GM21515 (cell line): ENCODE measurements around the gene ZEB2.
A peak's percentile ranks its signal among the peaks of the same experiment; 100 is the strongest.

ENCODE experiments used
- ATAC-seq: cut with Tn5 transposase; IDR thresholded peaks from one replicate; pipeline ENCODE4 v1.9.1; 2021; ENCODE audit not compliant: unreplicated experiment

Gene ZEB2

DNA sequence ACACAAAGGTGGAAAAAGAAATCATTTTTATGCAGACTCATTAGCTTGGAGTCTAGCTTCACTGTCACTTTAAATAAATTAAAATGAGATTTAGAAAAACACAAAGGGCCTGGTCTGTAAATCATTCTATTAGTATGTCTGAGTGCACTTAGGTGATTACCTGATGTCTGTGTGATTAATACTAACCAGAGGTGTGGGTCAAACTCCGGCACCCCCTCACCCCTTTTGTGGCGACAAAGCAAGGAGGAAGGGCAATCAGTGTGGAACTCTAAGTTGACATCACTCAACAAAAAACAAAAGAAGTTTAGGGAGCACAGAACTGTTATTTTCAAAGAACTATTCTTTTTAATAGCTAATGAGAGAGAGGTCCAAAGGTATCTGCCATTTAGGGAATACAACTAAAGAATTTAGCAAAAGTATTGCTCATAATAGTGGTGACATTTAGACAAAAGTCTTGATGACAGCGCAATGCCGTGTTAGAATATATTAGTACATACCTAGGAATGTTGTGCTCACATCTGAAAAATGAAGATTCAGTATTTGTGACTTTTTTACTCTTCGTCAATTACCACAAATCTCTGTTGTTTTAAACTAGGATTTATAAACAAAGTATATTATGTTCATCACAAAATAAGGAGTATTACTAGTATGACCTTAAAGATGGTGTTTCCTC, 66.3 kb downstream of the ZEB2 start:
- ATAC-seq: no peak

DNA sequence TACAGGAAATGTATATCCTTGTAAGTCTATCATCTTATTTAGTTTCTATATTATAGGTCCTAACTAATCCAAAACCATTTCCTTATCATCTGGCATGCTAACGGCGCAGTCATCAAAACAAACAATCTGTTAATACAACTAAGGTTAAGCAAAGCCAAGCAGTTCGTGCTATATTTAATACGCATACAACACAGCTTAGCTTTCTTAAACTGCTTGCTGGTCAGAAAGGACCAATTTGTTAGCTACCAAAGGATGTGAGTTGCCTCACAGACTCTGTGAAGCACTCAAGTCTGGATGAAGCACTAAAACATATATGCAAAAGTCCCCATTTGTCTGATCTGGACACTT, 67.0 kb downstream of the ZEB2 start:
- ATAC-seq: no peak

DNA sequence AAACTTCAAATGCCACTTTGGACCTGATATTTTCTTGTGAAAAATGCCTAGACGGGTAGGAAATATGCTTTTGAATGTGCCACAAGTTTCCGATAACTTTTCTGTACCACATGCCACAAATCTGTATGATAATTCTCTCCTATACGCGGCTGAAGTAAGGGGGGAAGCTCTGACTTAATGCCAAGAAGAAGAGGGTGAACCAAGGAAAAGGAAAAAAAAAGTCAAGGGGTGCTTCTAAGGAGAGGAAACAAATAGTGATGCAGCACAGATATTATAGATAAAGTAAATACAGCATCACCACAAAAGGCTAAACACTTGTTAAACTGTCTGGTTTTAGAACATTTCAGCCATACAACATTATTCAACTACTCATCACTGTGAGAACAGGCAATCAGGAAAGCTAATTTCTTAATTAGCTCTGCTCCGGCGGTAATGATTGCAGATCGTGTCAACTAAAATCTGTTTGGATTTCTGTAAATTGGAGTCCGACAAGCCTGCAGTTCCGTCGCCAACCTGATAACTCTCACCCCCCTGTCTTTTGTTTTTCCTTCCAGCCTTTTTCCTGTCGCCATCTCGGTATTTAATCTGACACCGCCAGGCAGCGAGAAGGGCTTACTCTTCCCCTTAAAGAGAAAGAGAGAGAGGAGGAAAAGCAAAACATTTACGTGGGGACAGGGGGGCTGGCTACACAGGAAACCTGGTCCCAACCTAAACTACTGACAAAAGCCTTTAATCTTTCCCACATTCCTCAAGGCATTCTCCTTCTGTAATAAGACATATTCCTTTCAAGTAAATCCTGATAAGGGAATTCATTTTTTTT, 67.5 kb downstream of the ZEB2 start:
- no peak for ATAC-seq

DNA sequence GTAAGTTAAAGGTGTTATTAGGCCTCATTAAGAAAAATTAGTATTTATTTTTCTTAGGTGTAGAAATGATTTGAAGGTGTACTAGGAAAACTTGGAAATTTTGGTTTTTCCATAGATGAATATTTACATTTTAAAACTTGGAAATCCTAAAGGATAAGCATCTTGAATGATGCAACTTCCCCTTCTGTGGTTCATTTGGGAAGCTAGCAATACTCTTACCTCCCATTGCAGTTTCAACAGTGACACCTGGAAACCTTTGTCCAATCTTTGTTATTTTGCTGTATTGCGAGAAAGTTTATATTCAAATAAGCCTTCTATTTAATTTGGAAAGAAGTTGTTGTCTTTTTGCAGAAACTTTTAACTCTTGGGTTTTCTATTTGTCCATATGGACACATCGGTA, 68.5 kb downstream of the ZEB2 start:
- no peak for ATAC-seq

DNA sequence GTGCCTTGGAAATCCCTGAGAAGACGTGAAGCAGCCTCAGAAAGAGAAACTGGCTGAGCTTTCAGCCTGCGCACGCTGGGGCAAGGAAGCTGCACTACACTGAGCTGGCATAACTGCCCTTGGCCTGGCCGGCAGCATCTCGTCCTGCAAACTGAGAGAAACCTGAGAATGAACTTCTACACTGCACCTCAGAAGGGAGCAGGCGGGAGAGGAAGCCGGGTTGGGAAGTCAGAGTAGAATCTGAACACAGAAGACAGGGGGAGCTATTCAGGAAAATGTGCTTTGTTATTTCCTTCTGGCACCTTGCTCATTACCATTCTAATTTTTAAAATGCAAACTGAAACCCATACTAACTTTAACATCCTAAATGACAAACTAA, 70.9 kb downstream of the ZEB2 start:
- ATAC-seq: no peak

- ATAC-seq: no peak
Observed at GRCh38 chr2:144448389-144449027, 71.4 kb downstream of the ZEB2 start.

DNA sequence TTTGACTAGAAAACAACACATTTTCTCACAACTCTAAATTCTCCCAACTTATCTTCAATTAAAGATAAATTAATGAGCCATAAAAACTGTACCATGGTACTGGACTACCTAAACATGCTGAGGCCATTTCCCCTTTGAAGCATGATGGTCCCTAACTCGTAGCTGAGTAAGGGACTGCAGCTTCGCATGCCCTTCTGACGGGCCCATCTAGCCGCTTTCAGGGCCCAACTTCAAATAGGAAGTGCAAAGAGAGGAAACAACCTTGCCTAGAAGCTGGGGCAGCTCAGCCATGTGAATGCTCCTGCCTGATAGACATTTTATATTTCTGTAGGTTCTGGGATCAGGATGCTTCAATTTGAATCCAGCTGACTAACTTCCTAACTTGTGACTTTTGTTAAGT, 72.4 kb downstream of the ZEB2 start:
- no peak for ATAC-seq

DNA sequence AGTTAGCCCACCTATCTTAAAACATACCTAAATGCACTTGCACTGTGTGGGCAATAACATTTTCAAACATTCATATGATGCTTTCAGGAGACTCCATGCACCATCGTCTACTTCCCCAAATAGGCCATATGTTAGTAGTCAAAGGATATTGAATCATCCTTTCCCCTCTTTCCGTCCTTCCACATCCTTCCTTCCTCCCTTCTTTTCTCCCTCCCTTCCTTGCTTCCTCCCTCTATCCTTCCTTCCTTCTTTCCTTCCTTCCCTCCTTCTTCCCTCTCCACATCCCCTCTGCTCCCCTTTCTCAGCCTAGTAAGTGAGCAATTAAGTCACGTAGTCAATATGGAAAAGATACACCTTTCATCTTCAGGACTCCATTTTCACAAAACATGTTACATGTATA, 73.8 kb downstream of the ZEB2 start:
- no peak for ATAC-seq

- no peak for ATAC-seq
Observed at GRCh38 chr2:144445196-144445595, 74.7 kb downstream of the ZEB2 start.

DNA sequence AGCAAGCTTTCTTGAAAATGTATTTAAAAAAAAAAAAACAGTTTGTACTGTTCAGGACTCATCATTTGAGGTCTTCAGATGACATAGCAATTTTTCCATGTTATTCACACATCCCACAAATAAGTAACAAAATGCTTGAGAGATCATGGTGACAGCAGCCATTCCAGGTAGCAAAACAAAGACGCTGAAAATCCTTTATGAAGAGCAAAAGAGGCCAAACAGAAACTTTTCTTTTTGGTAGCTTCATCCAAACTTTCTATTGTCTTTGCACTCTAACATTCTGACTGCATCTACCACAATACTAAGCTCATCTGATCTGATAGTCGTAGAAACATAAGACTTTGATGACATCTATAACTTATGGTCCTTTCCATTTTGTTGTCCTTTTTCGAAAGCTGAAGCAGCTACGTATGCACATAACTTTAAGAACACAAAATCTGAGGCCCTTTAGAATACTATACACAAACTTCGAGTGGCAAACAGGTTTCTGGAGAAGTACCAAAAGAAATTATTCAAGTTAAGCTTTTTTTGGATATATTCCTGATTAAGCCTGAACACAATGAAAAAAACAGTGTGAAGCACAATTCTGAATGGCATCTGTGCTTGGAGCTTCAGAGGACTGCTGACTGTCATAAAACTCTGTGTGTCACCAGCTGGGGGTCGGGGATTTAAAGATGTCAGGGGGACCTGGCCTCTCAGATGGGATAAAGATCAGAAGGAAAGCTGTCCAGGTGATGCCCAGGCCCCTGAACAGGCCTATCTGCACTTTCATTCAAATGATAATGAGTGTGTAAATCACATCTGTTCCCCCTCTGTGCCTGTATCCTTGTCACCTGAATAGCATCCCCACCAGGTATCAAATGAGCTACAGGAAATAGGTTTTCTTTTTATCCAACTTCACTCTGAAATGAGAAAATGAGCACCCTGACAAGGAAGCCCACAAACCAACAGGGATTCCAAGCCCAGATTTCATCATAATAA, 75.8 kb downstream of the ZEB2 start:
- ATAC-seq: no peak

DNA sequence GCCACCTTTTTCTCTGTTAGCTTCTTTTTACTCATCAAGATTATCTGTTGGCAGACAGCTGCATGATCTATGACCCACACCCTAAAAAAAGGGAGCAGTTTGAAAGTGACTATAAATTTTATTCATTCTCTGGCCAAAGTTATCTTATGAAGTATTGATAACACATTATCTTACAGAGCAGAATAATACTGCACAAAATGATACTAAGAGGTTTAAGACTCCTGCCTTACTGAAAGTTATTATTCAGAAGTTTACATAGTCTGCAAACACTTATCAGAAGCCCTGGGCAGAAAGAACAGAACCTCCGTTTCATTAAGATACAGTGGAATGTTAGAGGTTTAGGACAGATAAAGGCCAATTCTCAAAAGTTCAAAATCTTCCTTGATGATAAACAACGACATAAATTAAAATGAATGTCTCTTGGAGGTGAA, 78.2 kb downstream of the ZEB2 start:
- ATAC-seq: no peak

GRCh38 chr2:144439993-144440392, 79.9 kb downstream of the ZEB2 start:
- no peak for ATAC-seq

DNA sequence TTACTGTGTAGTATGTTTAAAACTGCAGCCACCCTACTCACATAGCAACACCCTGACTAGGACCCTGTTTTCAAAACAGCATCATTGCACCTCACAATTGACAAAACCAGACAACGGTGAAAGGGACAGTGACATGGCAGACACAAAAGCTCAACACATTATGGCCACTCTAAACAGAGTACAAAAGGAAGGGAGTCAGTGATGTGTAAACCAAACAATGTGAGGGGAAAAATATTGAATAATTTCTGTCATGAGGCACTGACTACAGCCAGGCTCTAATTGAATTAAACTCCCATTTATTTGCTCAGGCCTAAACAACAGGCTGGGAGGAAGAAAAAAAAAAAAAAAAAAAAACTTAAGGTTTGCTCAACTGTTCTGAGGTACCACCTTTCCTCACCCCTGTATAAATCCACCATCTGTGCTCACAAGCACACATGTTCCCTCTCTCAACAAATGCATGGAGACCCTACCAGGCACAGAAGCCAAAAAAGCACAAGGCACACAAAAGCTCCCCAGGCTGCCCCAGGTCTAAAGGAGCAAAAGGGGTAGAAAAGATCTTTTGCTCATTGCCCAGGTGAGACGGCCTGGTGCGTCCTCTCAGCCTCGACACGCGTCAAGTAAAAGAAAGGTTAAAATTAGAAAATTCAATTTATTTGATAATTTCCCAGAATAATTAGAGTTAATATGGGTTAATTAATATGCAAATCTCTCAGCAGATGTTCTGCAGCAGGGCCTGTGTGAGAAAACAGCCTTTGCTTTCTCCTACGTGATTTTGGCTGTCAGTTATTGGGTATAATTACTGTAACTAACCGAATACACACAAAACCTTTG, 80.9 kb downstream of the ZEB2 start:
- no peak for ATAC-seq

DNA sequence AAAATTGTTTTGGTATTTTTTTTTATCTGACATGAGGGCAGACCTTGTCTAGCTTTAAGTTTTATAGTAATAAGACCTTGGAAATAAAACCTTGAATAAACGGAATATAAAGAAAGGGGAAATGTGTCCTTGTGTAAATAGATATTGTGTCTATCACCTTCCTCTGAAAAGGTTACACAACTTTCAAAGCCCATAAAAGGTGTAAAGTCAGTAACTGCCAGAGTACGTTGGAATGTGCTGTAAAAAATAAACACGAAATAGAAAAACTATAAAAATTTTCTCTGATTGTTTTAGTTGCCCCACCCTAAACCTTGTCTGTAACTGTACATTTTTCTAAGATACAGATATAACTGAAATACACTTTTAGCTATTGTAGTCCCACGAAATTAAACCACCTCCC, 82.3 kb downstream of the ZEB2 start:
- ATAC-seq: no peak

GRCh38 chr2:144434425-144435222, 85.3 kb downstream of the ZEB2 start:
- ATAC-seq: no peak

GRCh38 chr2:144432921-144433320, 87.0 kb downstream of the ZEB2 start:
- ATAC-seq: no peak

- no peak for ATAC-seq
Observed at GRCh38 chr2:144431998-144432397, 87.9 kb downstream of the ZEB2 start.

- ATAC-seq: no peak
Observed at GRCh38 chr2:144431392-144431783, 88.5 kb downstream of the ZEB2 start.

- peak; percentile 95 for ATAC-seq
Observed at GRCh38 chr2:144430722-144431391, 89.1 kb downstream of the ZEB2 start.
